Renal cortical epithelial cell (primary cell): ENCODE results near the gene ANKS1A. TPM values are rescaled to one million over a fixed set of nuclear protein-coding genes. Genes with fewer than 3 reads are reported as not detected.
"Not testable (repeated sequence)": the region's sequence is repeated elsewhere in the genome, so short reads cannot be mapped to it uniquely, and the experiment has no call there.

Source experiments
- DNase-seq: peaks from one replicate; pipeline ENCODE4 v3.0.0-alpha.2; 2011; ENCODE audit warnings: low read depth
- total RNA-seq: library from RNA; depleted of rRNA; stranded (reverse); fragments of >200 nt; gene quantifications from 2 replicates; pipeline ENCODE4 v1.2.3, GENCODE V29; 2014

Gene ANKS1A
- 11.6 and 24.5 TPM in 2 replicates for total RNA-seq

- no peak for DNase-seq
These were observed at the start of gene ANKS1A for GRCh38 chr6:34888874-34889555. Gene ANKS1A, plus strand, starts transcription at chr6:34889255. Its CDS starts 148 bp downstream, at chr6:34889403.

GRCh38 chr6:34839666-34840352, 49.2 kb upstream of the ANKS1A start:
- DNase-seq, result no peak

- not testable (repeated sequence) for DNase-seq
These were observed 40.0 kb upstream of the ANKS1A start for GRCh38 chr6:34849066-34849465.

- no peak for DNase-seq
These were observed 37.7 kb upstream of the ANKS1A start for GRCh38 chr6:34851361-34851760.

- peak; percentile 9 for DNase-seq
These were observed 36.5 kb upstream of the ANKS1A start for GRCh38 chr6:34852406-34853085.

GRCh38 chr6:34855463-34855862, 33.6 kb upstream of the ANKS1A start:
- DNase-seq, result no peak

- DNase-seq, result no peak
These were observed 30.4 kb upstream of the ANKS1A start for GRCh38 chr6:34858681-34859080.

GRCh38 chr6:34859951-34860350, 29.1 kb upstream of the ANKS1A start:
- DNase-seq, result no peak

- no peak for DNase-seq
These were observed 28.3 kb upstream of the ANKS1A start for GRCh38 chr6:34860776-34861175.

GRCh38 chr6:34864007-34864406, 25.0 kb upstream of the ANKS1A start:
- DNase-seq, result no peak

GRCh38 chr6:34865107-34865506, 23.9 kb upstream of the ANKS1A start:
- no peak for DNase-seq

- no peak for DNase-seq
These were observed 22.5 kb upstream of the ANKS1A start for GRCh38 chr6:34866509-34866908.

- DNase-seq, result no peak
These were observed 21.6 kb upstream of the ANKS1A start for GRCh38 chr6:34867484-34867883.

GRCh38 chr6:34871853-34872252, 17.2 kb upstream of the ANKS1A start:
- DNase-seq, result no peak

GRCh38 chr6:34872332-34872731, 16.7 kb upstream of the ANKS1A start:
- no peak for DNase-seq

- no peak for DNase-seq
These were observed 13.5 kb upstream of the ANKS1A start for GRCh38 chr6:34875292-34876213.

- DNase-seq, result no peak
These were observed 12.6 kb upstream of the ANKS1A start for GRCh38 chr6:34876472-34876871.

- DNase-seq, result no peak
These were observed 11.8 kb upstream of the ANKS1A start for GRCh38 chr6:34877259-34877658.

- no peak for DNase-seq
These were observed 11.1 kb upstream of the ANKS1A start for GRCh38 chr6:34877869-34878485.

GRCh38 chr6:34884073-34884472, 5.0 kb upstream of the ANKS1A start:
- DNase-seq, result not testable (repeated sequence)

GRCh38 chr6:34884996-34885395, 4.1 kb upstream of the ANKS1A start:
- DNase-seq, result no peak
